ENCODE data around the gene HSDL2.

The HSDL2 gene

DNA sequence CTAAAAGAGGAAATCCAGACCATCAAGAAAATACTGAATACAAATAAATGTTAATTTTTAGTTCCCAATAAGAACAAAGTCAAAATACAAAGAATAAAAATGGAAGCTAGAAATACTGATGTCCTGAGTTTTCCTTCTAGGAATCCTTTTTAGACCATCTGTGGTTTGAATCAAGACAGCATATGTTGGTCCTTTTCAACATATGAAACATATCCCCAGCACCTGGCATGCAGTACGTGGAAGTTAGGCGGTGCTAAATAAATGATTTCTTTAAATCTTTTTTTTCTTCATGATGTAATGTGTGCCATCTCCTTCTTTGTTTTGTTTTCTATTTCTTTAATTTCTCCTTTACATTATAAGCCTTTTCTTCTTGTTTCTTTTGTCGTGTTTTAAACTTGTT lies 140.7 kb downstream of the HSDL2 start:
- Mint-ChIP-seq H3K4me3 (no peak overlapping the region), H3K9me3 (no peaks in the 10 kb centered on the region), H3K4me1 (peaks cover 7% of the 10 kb centered on the region), H3K27me3 (no peaks in the 10 kb centered on the region), H3K27ac (no peak overlapping the region), H3K36me3 (no peaks in the 10 kb centered on the region)
- no peak for DNase-seq (ENCODE audit: low spot score in 2 of 2)
- ATAC-seq (ENCODE audit: low read depth), result no peak
